NCI-H446 treated with DMSO at 0.1 percent for 48 hours (cell line): ENCODE data around the gene OTUB2.

ENCODE experiments used
- DNase-seq: peaks from one replicate; lab custom pipeline; 2025; lab: John Stamatoyannopoulos, UW

OTUB2 gene

GRCh38 chr14:94041551-94042346 lies 15.6 kb downstream of the OTUB2 start:
- DNase-seq: no peak

GRCh38 chr14:94042433-94043091 lies 16.4 kb downstream of the OTUB2 start:
- DNase-seq: no peak

DNA sequence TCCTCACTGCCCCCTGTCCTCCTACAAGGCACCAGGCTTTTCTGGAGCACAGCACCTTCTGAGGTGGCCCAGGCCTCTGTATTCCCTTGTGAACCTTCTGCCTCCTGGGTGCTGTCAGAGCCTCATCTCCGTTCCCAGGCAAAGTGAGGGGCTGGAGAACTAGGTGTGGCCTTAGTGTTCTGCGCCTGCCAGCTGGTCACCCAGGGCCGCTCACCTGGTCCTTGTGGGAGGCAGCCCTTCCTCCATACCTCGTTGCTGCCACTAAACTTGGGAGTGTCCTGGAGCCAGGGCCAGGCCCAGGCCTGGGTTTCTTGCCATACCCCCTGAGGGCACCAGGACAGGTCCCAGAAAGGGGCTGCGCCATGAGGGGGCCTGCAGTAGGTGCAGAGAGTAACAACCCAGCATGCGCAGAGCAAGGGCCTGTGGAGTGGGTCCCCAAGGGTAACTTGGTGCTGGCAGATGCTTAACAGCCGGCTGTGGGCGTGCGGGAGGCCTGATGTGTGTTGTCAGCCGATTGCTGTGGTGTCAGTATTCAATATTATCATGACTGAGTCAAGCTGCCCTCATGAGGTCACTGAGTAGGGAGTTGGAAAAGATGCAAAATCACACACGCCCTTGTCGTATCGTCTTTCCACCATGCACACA lies 17.1 kb downstream of the OTUB2 start:
- no peak for DNase-seq

GRCh38 chr14:94043756-94044475 lies 17.8 kb downstream of the OTUB2 start:
- no peak for DNase-seq

GRCh38 chr14:94044476-94045091 lies 18.4 kb downstream of the OTUB2 start:
- DNase-seq: no peak

DNA sequence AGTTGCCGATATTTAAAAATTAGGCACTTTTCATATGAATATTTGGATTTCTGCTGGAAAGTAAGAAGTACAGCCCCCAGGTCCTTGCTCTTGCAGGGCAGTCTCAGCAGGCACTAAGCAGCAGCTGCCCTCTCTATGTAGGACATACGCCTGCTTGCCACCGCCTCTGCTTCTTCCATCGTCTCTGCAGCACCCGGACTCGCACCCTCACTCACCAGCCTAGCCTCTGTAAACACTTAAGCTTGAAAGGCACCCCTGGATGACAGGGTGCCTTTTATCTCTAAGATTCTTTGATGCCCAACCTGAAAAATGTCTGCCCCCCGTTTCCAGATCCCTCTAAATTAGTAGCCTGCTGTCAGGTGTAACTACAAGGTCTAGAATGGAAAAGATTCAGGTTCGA lies 19.0 kb downstream of the OTUB2 start:
- no peak for DNase-seq

GRCh38 chr14:94045563-94046345 lies 19.6 kb downstream of the OTUB2 start:
- no peak for DNase-seq

- no peak for DNase-seq
Measured at GRCh38 chr14:94046696-94047250, 20.6 kb downstream of the OTUB2 start.

DNA sequence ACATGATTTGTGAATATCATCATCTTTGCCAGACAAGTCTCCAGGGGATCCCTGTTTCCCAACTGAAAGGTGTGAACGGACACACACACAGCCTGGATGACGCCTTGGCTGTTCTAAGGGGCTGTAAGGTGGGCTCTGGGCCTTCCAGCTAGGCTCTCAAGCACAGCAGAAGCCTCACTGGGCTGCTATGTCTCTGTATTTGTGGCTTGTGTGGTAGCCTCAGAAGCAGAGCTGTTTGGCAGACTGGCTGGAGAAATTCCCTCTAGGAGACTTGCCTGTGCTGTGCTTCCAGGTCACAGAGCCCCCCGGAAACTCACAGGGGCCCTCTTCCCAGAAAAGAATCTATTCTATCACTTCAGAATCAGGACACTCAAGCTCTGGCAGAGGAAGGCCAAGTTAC lies 21.4 kb downstream of the OTUB2 start:
- no peak for DNase-seq

DNA sequence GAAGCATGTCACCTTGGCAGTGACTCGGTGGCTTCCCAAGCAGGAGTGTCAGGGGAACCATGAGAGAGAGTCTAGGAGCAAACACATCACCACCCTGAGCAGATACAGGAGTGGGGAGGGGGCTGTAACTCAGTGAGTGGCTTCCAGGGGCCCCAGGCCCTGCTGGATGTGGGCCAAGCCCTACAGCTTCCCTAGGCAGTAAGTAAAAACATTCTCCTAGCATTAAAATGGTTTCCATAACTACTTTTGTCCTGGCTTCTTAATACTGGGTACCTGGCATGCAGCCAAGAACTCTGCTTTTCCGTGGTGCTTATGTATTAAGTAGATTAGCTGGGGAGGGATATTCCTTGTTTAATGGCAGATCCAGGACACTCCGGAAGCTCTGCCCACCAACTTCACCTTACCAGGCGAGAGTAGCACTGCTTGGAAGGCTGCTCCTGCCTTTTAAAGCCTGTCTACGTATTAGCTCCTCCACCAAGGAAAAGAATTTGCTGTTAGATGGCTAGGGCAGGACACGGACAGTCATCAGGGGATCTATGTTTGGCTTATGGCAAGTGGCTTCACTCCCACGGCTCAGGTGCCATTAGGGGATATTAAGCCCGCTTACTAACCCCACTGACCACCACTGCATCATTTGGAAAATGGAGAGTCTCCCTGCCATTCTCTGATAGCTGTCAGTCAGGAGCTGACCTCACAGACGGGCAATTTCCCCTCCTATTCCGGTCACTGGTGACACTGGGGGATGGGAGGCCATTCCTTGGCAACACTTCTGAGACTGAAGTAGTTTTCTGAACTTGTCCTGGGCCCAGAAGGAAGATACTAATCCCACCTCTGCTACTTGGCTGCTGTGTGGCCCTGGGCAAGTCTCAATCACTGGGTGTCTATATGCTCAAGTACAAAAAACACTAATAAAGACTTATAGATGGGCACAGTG lies 22.8 kb downstream of the OTUB2 start:
- DNase-seq: no peak

DNA sequence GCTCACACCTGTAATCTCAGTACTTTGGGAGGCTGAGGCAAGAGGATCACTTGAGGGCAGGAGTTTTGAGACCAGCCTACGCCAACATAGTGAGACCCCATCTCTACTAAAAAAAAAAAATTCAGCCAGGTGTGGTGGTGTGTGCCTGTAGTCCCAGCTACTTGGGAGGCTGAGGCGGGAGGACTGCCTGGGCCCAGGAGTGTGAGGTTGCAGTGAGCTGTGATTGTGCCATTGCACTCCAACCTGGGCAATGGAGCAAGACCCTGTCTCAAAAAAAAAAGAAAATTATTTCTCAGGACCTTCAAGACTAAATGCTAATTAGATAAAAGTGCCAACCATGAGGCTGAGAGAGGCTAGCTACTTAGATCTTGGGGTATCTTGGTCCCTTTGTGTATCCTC lies 23.5 kb downstream of the OTUB2 start:
- no peak for DNase-seq

DNA sequence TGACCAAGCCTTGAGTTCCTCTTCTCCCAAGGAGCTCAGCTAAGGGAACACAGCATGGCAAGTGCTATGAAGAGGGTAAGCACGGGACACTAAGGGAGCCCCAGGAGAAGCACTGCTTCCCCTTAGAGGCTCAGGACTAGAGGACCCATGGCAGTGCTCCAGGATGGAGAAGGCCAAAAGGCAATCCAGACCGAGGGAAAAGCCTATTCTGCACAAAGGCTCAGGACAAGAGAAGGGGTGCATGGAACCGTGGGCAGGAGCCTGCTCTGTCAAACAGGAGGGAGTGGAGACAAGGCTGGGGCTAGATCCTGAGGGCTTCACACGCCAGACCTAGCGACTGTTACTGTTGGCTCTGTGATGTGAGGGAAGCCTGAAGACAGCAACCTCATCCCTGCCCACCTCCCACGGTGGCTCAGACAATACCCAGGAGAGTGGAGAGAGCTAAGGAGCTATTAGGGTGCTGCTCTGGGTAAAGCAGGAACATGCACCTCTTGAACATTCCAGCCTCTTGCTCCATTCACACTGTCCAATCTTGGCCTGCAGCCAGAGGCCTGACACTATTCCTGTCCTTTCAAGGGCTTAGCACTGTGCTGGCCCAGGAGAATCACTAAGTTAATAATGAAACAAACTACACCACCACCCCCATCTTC lies 24.2 kb downstream of the OTUB2 start:
- DNase-seq: no peak

DNA sequence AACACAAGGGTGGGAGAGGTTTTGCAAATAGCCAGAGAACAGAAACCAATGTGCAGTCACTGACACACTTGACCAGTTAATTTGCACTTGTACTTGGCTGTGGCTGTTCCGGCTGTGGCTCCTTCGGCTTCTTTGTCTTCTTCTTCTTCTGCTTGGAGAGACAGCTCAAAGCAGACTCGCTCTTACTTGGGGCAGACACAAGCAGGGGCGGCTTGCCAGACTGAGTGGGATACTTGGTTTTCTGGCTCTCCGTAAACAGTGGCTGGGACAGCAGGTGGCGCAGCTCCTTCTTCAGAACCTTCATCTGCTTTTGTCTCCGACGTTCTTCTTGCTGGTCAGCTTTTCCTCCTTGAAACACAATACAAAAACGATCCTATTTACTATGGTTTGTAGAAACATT lies 25.0 kb downstream of the OTUB2 start:
- no peak for DNase-seq

- DNase-seq: no peak
Measured at GRCh38 chr14:94051779-94052178, 25.6 kb downstream of the OTUB2 start.

DNA sequence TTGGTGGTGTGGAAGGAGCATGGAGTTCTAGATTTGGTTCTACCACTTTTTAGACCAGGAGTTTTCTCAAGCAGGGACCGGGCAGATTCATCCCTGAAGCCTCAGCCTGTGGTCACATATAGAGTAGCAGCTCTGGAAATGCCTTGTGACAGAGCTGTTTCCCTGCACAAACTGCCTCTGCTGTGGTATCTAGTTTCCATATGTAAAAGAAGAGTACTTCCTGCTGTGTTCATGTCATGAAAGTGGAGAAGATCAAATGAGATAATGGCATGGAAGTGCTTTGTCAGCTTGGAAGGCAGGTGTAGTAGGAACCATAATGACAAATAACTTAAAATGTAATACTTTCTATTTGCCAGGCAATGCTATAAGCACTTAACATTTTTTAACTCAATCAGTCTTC lies 26.1 kb downstream of the OTUB2 start:
- DNase-seq: no peak

GRCh38 chr14:94052662-94053061 lies 26.5 kb downstream of the OTUB2 start:
- DNase-seq: no peak

GRCh38 chr14:94054401-94054800 lies 28.3 kb downstream of the OTUB2 start:
- no peak for DNase-seq

GRCh38 chr14:94054936-94055335 lies 28.8 kb downstream of the OTUB2 start:
- DNase-seq: no peak

DNA sequence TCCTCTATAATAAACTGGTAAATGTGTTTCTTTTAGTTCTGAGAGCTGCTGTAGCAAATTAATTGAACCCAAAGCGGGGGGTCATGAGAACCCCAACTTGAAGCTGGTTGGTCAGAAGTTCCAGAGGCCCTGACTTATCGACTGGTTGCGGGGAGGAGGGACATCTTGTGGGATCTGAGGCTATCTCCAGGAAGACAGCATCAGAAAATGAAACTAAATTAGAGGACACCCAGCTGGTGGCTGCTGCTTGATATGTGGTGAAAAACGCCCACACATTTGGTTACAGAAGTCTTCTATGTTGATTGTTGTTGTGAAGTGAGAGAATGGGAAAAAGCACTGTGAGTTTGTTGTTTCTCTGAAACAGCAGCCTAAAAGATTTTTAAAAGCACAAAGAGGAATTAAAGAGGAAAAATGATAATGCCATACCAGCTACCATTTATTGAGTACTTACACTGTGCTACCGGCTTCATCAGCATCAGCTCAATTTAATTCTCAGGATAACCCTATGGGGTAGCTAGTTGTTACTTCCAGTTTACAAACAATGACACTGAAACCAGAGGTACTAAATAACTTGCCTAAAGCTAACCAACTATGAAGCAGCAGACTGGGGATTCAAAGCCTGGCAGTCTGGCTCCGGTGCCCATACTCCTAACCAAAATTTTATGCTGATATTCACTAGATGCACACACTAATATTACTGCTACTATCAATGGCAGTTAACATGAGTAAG lies 30.6 kb downstream of the OTUB2 start:
- no peak for DNase-seq
